ENCODE results near the gene INPP5E.

Gene INPP5E

DNA sequence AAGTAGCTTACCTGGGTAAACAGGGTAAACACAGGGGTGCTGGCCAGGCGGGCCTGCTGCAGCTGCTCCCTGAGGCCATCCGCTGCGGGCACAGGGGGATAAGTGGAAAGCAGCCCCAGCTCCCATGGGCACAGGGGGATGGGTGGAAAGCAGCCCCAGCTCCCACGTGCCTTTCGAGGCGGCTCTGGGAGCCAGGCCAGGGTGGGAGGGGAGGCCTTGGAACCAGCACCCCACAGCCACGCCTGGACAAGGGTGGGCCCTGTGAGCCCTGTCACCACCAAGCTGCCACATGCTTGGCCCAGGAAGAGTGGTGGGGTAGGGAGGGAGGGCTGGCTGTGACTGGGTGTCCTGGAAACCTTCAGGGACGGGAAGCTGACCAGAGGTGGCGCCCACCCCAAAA is 58.3 kb downstream of the INPP5E start:
- no peak for DNase-seq

DNA sequence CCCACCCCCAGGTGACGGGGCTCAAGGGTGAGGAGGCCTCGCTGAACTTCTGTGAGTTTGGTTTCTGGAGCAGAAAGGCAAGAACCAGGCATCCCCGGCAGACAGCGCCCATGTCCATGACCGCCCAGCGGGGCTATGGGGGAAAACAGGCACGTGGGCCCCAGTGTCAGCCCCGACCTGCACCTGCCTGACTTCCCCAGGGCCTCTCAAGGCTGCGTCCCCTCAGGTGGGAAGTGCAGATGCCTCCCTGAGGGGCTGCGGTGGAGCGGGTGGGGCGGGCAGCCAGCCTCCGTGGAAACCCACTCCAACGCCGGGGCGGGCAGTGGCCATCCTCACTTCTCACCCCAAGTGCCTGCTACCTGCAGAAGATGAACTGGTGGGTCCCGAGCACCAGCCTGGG is 59.3 kb downstream of the INPP5E start:
- DNase-seq, result no peak

DNA sequence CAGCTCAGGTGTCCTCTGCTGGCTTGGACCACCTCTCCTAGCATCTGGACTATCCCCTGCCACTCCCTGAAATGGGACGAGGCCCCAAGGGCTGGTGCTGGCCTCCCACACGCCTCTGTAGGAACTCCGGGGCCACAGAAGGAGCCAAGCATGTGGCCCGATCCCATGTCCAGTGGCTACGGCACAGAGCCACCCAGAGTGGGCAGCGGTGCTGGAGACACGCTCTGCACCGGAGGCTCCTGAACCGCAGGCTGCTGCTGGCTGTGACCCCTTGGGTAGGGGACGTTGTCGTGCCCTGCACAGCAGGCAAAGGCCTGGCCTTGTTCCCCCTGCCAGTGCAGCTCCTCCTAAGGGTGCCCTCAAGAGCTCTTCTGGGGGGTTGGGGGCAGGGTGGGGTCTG is 59.8 kb downstream of the INPP5E start:
- DNase-seq, result no peak

DNA sequence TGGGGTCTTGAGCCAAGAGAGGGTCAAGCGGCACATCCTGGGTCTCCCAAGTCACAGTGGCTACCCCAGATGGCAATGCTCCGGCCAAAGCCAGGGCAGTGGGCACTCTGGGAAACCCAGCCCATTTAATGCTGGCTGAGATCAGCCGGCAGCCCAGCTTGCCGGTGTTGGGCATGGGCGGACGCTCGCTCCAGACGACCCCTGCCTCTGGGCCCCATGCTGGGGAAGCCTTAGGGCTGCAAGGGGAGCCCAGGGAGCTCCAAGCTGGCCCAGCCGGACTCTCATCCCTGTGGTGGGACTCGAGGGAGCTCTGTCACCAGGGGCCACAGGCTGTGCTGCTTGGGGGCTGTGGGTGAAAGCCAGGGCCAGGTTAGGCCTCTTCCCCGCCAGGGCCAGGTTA is 60.2 kb downstream of the INPP5E start:
- DNase-seq, result no peak

DNA sequence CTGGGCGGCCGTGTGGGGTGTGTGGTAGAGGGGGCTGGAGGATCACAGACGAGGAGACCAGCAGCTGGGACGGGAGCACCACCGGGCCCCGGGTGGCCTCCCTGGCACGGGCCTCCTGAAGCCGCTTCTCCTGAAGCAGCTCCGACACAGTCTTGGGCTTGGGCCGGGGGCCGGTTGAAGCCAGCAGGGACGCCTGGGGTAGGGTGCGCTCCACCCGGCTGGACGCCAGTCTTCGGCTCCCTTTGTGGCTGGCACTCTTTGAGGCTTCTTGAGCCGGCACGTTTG is 60.7 kb downstream of the INPP5E start:
- no peak for DNase-seq

Measured in fibroblast of upper back skin (primary cell).